Left kidney (tissue), 8 donors: ENCODE results near the gene CEACAM7. TPM values are rescaled to one million over a fixed set of nuclear protein-coding genes. Genes with fewer than 3 reads are reported as not detected.
"Not testable (repeated sequence)": the region's sequence is repeated elsewhere in the genome, so short reads cannot be mapped to it uniquely, and the experiment has no call there.

ENCODE experiments used
- DNase-seq: peaks from one replicate; pipeline ENCODE4 v3.0.0-alpha.2; 2013
- long read RNA-seq, 8 donors: transcript quantifications; one replicate each; lab custom pipeline, GENCODE V29; 2026
- polyA plus RNA-seq: library from polyadenylated mRNA; unstranded; fragments of 120-200 nt; gene quantifications from one replicate; pipeline ENCODE4 v1.2.1, GENCODE V29; 2013; ENCODE audit not compliant: insufficient read length

CEACAM7 gene
- polyA plus RNA-seq, result not detected
- long read RNA-seq, donor 1, result 0 reads
- long read RNA-seq, donor 2, result 0 reads
- long read RNA-seq, donor 3, result 0 reads
- long read RNA-seq, donor 4, result 0 reads
- long read RNA-seq, donor 5, result 0 reads
- long read RNA-seq, donor 6, result 0 reads
- long read RNA-seq, donor 7, result 0 reads
- long read RNA-seq, donor 8, result 0 reads

GRCh38 chr19:41688098-41688497 is at the start of gene CEACAM7:
TSS of gene CEACAM7 (minus strand) at chr19:41688270. CDS start at chr19:41688165, 105 bp downstream.
- DNase-seq, result no peak

- no peak for DNase-seq
These were observed 47.1 kb upstream of the CEACAM7 start for GRCh38 chr19:41735071-41735600.

- no peak for DNase-seq
These were observed 46.5 kb upstream of the CEACAM7 start for GRCh38 chr19:41734585-41734984.

GRCh38 chr19:41734156-41734555 is 46.1 kb upstream of the CEACAM7 start:
- no peak for DNase-seq

GRCh38 chr19:41726493-41726892 is 38.4 kb upstream of the CEACAM7 start:
- DNase-seq, result no peak

- DNase-seq, result no peak
These were observed 32.0 kb upstream of the CEACAM7 start for GRCh38 chr19:41720103-41720502.

- DNase-seq, result no peak
These were observed 30.7 kb upstream of the CEACAM7 start for GRCh38 chr19:41718761-41719160.

GRCh38 chr19:41714598-41714997 is 26.5 kb upstream of the CEACAM7 start:
- DNase-seq, result no peak

- DNase-seq, result no peak
These were observed 23.5 kb upstream of the CEACAM7 start for GRCh38 chr19:41711376-41712261.

- no peak for DNase-seq
These were observed 22.0 kb upstream of the CEACAM7 start for GRCh38 chr19:41709951-41710645.

GRCh38 chr19:41709516-41709915 is 21.4 kb upstream of the CEACAM7 start:
- DNase-seq, result not testable (repeated sequence)

- no peak for DNase-seq
These were observed 20.4 kb upstream of the CEACAM7 start, which contains the start of gene CEACAM5 for GRCh38 chr19:41708481-41708880. TSS of gene CEACAM5 (plus strand) at chr19:41708626. CDS start at chr19:41708732, 106 bp downstream.

- no peak for DNase-seq
These were observed 19.9 kb upstream of the CEACAM7 start for GRCh38 chr19:41707871-41708371.

- no peak for DNase-seq
These were observed 19.4 kb upstream of the CEACAM7 start for GRCh38 chr19:41707502-41707812.

- no peak for DNase-seq
These were observed 18.9 kb upstream of the CEACAM7 start for GRCh38 chr19:41706741-41707501.

GRCh38 chr19:41705393-41706174 is 17.5 kb upstream of the CEACAM7 start:
- peak; percentile 36 for DNase-seq

GRCh38 chr19:41703602-41704293 is 15.7 kb upstream of the CEACAM7 start:
- no peak for DNase-seq

- no peak for DNase-seq
These were observed 14.1 kb upstream of the CEACAM7 start for GRCh38 chr19:41702171-41702651.

GRCh38 chr19:41701401-41702075 is 13.5 kb upstream of the CEACAM7 start:
- no peak for DNase-seq
